GM20000 (cell line): ENCODE measurements around the gene TAT.
"Not testable (repeated sequence)": the region's sequence is repeated elsewhere in the genome, so short reads cannot be mapped to it uniquely, and the experiment has no call there.

Experiments used
- DNase-seq: peaks from one replicate; pipeline ENCODE4 v3.0.0; 2012; ENCODE audit warnings: low spot score
- TF ChIP-seq, protein P1 (sequence below): IDR thresholded peaks from 2 replicates; pipeline ENCODE4 v1.5.1; 2012; ENCODE audit warnings: mild to moderate bottlenecking, control low read depth; ENCODE audit errors: extremely low read depth, missing control alignments

The TAT gene

GRCh38 chr16:71591917-71592316 is 15.0 kb upstream of the TAT start:
- TF ChIP-seq, protein P1, sequence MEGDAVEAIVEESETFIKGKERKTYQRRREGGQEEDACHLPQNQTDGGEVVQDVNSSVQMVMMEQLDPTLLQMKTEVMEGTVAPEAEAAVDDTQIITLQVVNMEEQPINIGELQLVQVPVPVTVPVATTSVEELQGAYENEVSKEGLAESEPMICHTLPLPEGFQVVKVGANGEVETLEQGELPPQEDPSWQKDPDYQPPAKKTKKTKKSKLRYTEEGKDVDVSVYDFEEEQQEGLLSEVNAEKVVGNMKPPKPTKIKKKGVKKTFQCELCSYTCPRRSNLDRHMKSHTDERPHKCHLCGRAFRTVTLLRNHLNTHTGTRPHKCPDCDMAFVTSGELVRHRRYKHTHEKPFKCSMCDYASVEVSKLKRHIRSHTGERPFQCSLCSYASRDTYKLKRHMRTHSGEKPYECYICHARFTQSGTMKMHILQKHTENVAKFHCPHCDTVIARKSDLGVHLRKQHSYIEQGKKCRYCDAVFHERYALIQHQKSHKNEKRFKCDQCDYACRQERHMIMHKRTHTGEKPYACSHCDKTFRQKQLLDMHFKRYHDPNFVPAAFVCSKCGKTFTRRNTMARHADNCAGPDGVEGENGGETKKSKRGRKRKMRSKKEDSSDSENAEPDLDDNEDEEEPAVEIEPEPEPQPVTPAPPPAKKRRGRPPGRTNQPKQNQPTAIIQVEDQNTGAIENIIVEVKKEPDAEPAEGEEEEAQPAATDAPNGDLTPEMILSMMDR: no peak

DNA sequence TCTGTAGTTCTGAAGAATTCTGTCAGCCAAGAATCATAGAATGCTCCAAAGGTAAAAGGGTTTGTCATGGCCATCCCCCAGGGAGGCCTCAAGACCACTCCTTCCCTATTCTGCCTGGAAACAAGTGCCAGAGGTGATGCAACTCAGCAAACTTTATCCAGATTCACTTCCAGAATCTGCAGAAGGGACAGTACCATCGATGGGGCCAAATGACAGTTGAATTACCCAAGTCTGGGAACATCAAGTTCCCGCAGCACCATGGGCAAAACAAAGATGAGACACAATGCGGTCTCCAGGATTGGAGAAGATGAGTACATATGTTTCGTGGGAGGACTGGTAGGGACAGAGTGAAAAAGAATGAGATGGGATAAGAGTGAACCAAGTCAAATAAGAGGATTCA is 13.7 kb upstream of the TAT start:
- DNase-seq: no peak
- TF ChIP-seq, protein P1: no peak

More at GRCh38 chr16:71591917-71592316, 15.0 kb upstream of the TAT start:
- DNase-seq: no peak

DNA sequence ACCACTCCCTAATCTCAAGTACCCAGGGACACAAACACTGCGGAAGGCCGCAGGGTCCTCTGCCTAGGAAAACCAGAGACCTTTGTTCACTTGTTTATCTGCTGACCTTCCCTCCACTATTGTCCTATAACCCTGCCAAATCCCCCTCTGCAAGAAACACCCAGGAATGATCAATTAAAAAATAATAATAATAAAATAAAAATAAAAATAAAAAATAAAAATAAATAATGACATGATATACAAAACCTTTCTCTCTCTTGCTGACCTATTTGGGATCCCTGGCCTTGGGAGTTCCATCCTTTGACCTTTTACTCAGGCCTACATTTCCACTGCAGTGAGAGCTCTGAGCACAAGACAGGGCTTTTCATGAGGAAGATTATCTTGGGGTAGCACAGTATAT is 13.2 kb upstream of the TAT start:
- not testable (repeated sequence) for DNase-seq

GRCh38 chr16:71589334-71589733 is 12.4 kb upstream of the TAT start:
- DNase-seq: not testable (repeated sequence)

- DNase-seq: no peak
- TF ChIP-seq, protein P1: no peak
These were observed 8.4 kb upstream of the TAT start for GRCh38 chr16:71585318-71585703.

GRCh38 chr16:71584543-71585317 is 7.8 kb upstream of the TAT start:
- DNase-seq: no peak
- TF ChIP-seq, protein P1: no peak

DNA sequence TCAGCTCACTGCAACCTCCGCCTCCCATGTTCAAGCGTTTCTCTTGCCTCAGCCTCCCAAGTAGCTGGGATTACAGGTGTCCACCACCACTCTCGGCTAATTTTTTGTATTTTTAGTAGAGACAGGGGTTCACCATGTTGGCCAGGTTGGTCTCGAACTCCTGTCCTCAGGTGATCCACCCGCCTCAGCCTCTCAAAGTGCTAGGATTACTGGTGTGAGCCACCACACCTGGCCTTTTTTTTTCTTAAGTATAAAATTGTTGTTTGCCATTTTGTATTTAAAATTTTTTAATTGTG is 5.6 kb upstream of the TAT start:
- DNase-seq: not testable (repeated sequence)

GRCh38 chr16:71574702-71575101 is 2.2 kb downstream of the TAT start:
- TF ChIP-seq, protein P1: no peak
- no peak for DNase-seq

GRCh38 chr16:71573387-71574094 is 3.4 kb downstream of the TAT start:
- no peak for DNase-seq
- TF ChIP-seq, protein P1: no peak
